Activated CD8-positive, alpha-beta memory T cell treated with anti-CD3 and anti-CD28 coated beads, Interleukin-2, amount 50 U/mL, for 4 hours (primary cell): Measurements from ENCODE around the gene MIR17HG.
A peak's percentile ranks its signal among the peaks of the same experiment; 100 is the strongest.
"Not testable (repeated sequence)": the region's sequence is repeated elsewhere in the genome, so short reads cannot be mapped to it uniquely, and the experiment has no call there.

Source experiments
- DNase-seq: peaks from one replicate; pipeline ENCODE4 v3.0.0-alpha.2; 2020

MIR17HG gene

DNA sequence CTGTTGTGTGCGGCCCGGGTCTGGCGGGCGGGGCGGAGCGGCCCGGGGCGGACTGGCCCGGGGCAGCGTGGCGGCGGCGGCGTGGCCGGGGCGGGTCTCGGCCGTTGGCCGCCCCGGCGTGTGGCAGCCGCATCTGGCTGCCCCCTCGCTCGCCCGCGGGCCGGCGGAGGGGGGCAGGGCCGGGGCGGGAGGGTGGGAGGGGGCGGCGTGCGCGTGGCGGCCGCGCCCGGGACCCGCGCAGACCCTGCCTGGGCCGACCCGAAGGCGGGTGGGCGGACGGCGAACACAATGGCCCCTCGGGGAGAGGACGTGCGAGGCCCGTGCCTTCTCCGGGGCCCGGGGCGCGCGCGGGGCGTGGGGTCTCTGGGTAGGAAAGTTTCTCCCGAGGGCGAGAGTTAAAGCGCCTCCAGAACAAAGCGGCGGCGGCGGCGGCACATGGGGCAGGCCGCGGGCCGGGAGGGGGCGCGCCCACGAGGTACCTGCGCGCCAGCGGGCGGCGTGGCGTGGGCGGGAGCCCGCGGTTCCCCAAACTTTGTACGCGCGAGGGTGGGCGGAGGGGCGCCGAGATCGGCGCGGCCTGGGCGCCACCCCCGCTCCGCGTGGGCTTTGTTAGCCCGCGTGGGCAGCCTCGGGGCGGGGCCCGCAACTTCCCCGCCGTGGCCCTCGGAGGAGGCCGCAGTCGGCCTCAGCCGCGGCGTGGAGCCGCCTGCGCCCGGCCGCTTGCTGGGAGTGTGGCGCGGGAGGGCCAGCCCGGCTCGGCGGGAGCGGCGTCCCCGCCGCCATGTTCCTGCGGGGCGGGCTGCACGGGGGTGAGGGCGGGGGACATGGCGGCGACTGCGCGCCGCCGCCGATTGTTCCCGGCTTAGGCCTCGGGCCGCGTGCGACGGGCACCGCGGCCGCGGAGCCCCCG lies 764 bp downstream of the MIR17HG start:
- peak; percentile 89 for DNase-seq

DNA sequence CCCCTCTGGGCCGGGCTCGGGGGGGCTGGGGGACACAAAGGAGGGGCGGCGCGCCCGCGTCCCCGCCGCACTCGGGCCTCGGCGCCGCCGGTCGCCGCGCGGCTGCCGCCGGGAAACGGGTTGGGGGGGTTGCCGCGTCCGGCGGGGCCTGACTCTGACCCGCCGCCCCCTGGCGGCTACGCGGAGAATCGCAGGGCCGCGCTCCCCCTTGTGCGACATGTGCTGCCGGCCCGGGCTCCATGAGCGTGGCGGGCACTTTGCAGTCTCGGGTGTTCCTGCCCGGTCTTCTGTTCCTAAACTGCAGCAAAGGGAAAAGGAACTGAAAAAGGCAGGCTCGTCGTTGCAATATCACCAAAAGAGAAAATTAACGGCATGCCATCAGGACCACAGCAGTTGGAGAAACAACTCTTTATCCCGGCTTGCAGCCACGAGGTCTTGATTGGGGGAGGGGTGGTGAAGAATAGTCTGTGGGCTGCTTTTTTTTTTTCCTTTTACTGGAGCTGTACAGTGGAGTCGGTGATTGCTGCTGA lies 1.5 kb downstream of the MIR17HG start:
- DNase-seq, result peak; percentile 96

DNA sequence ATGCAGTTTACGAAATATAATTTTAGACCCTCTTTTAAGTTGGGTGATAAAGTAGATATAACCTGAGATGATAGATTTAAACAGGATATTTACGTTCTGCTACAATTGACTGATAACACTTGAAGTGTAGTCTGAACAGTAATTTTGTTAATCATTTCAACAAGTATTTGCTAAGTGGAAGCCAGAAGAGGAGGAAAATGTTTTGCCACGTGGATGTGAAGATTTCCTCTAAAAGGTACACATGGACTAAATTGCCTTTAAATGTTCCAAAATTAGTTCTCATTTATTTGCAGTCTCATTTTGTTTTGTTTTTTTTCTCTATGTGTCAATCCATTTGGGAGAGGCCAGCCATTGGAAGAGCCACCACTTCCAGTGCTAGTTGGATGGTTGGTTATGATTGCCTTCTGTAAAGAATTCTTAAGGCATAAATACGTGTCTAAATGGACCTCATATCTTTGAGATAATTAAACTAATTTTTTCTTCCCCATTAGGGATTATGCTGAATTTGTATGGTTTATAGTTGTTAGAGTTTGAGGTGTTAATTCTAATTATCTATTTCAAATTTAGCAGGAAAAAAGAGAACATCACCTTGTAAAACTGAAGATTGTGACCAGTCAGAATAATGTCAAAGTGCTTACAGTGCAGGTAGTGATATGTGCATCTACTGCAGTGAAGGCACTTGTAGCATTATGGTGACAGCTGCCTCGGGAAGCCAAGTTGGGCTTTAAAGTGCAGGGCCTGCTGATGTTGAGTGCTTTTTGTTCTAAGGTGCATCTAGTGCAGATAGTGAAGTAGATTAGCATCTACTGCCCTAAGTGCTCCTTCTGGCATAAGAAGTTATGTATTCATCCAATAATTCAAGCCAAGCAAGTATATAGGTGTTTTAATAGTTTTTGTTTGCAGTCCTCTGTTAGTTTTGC lies 2.8 kb downstream of the MIR17HG start:
- no peak for DNase-seq

DNA sequence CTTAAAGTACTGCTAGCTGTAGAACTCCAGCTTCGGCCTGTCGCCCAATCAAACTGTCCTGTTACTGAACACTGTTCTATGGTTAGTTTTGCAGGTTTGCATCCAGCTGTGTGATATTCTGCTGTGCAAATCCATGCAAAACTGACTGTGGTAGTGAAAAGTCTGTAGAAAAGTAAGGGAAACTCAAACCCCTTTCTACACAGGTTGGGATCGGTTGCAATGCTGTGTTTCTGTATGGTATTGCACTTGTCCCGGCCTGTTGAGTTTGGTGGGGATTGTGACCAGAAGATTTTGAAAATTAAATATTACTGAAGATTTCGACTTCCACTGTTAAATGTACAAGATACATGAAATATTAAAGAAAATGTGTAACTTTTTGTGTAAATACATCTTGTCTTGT lies 3.6 kb downstream of the MIR17HG start:
- no peak for DNase-seq

DNA sequence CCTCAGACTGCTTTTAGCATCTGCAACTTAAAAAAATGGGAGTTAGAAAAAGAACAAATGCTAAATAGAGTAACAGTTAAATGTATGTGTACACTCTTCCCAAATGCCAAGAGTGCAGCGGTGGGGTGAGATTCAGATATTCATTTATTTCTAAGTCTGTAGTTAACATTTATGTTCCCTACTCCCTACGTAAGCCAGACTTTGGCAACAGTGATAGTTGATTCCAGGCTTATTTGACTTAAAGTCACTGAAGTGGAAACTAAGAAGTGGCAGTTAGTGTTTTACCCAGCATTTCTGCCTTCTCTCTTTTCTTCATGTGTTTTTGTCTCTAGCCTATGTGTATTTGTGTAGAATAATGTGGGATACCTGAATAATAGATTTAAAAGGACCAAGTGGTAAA lies 4.5 kb downstream of the MIR17HG start:
- no peak for DNase-seq

DNA sequence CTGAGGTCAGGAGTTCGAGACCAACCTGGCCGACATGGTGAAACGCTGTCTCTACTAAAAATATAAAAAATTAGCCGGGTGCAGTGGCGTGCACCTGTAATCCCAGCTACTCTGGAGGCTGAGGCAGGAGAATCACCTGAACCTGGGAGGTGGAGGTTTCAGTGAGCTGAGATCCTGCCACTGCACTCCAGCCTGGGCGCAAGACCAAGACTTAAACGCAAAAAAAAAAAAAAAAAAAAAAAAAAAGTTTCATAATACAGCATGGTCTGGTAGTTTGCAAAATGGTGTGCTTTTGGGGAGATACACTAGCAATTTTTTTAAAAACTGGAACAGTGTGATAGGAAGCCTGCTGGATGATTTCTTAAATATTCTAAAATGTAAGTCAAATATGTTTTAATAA lies 5.4 kb downstream of the MIR17HG start:
- DNase-seq, result not testable (repeated sequence)

DNA sequence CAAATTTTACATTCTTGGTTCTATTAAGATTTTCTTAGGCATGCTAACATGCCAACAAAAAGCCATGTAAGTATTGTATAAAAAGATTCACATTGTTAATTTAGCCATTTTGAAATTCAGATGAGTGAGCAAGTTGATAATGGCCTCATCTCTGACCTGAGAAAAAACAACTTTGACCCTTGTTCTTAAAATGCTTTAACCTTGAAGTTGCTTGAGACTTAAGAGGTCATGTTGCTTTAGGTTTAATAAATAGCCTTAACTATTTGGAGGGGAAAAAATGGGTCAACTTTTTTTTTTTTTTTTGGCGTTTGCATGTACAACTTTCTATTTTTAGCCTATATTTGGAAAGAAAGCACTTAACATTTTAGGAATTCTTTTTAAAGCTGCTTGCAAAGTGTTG lies 6.0 kb downstream of the MIR17HG start:
- DNase-seq, result no peak

DNA sequence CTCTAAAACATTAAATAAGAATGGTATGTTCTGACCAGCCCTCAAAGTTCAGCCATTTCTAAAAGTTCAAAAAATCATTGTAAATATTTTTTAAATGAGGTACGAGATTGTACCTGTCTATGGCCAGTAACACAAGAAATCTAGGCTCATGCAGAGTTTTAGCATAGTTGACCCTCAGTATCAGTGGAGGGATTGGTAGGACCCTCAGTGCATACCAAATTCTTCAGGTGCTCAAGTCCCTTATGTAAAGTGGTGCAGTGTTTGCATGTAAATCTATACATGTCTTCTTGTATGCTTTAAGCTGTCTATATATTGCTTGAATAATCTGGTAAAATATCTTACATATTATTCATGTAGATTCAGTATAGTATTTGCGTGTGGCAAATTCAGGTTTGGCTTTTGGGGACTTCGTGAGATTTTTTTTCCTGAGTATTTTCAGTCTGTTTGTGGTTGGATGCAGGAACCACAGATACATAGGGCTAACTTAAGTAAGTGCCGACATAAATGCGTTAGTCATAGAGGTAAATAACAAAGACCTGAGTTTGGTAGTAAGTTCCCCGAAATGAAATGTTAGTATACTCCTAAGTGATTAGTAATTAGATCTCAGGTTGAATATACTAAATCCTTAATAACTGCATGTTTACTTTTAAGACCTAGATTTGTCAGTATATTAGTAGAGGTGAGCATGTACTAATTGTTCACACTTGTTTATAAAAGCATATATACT lies 7.8 kb downstream of the MIR17HG start:
- no peak for DNase-seq

DNA sequence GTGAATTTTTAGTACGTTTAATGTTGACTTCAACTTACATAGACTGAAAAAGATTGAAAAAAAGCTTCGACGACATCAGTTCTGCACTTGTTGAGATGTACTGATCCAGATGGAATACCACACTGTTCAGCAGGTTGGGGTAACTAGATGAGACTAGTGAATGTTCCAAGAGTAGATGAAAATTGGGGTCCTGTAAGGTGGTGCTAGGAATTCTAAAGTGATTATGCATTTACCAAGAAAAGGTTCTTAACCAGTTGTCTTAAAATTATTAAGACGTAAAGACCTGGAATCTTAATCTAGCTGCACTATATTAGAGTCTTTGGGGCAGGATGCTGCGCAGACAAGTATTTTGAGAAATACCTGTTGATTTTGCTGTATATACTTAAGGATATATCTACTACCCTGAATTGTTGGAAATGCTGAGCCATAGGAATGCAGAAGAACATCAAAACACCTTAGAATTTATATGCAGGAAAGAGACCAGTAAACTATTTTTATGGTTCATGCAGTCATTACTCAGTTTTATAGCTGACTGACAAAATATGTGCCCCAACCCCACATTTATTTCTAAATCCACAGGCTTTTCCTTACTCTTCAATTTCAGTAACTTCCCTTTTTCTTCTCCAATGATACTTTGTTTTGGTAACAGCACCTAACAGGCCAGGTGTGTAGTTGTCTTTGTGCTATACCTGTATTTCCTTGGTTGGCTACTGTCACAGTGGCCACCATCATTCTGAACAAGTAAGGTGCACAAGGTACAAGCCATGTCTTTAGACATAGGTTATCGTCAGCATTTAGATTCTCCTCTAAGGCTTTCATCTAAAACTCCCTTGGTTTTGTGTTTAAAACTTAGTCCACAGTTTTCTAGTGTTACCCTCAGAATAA lies 8.6 kb downstream of the MIR17HG start:
- no peak for DNase-seq

DNA sequence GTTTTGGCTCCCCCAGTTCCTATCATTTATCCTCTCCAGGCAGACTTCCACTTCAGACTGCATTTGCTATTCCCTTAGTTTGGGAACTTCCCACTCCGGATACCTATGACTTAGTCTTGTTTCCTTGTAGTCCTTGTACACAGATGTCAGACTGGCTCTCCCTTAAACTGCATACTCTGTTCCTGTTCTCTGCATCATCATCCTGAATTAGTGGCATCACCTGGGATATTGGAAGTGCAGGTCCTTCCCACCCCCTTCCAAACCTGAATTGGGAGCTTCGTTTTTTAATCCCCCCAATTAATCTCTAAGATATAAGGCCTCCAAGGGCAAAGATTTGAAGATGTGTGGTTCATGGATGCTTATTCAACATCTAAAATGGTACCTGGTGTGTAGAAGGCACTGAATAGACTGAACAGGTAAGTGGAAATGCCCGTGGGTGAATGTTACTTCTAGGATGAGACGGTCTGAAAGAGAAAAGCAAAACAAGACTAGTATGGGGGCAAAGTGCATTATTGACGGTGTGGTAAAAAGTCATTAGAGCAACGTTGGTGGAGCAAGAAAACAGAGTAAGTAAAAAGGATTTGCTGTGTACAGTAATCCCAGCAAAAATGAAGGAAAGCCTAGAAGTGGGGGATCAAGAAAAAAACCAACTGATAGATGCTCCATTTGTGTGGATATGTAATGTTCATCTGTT lies 9.6 kb downstream of the MIR17HG start:
- DNase-seq, result no peak

DNA sequence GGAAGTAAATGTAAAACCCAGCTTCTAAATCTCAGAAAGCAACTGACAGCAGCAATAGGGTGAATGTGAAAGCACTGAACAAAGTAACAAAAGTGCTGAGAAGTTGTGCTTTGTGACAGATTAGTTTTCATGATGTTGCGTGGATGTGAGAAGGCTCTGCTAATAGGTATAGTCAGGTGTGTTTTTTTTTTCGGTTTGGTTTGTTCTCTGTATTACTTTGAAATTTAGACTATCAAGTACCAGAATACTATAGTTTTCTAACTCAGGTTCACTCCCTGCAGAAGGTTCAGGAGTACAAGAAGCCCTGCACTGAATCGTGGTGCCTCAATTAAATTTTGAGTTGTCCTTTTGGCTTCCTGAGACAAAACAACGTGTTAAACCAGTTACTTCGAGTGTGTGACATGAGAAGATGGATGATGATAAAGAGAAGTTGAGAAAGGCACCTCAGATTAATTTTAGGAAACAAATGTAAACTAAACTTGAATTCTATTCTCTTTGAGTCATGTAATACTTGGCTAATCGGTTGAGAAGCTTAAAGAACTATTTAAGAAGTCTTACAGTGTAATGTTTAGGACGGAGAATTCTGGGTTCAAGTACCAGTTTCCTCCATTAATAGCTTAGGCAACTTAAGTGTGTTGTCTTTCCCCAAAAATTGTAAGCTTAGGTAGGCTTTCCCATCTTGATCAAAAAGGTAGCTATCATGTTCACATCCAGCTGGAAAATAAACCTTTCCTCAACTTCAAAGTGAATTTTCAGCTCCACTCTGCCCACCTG lies 10.3 kb downstream of the MIR17HG start:
- no peak for DNase-seq

DNA sequence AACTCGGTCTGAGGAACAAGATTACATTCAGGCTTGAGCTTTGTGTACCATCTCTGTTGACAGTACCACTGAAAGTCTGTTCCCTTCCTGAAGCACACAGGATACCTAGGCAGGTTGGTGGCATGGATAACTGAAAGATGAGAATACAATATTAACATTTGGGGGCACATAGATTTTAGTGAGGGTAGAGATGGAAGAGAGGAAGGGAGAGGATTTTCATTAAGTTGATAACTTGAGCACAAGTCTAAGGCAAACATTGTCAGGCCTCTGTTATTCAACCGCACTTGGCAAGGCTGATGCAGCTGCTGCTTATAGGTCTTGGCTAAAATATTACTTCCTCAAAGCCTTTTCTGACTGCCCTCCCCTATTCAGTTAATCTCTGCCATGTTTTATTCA lies 10.9 kb downstream of the MIR17HG start:
- DNase-seq, result no peak

DNA sequence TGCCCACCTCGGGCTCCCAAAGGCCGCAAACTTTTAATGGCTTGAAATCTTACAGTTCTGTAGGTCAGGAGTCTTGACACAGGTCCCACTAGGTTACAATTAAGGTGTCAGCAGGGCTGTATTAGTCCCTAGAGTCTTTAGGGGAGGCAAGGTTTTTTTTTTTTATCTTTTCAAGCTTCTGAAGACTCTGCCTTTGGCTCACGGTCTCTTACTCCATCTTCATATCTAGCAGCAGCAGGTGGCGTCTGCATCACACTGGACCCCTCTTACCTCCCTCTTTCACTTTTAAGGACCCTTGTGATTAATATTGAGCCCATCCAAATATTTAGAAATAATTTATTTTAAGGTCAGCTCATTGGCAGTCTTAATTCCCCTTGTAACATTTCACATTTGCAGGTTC lies 11.6 kb downstream of the MIR17HG start:
- DNase-seq, result no peak

DNA sequence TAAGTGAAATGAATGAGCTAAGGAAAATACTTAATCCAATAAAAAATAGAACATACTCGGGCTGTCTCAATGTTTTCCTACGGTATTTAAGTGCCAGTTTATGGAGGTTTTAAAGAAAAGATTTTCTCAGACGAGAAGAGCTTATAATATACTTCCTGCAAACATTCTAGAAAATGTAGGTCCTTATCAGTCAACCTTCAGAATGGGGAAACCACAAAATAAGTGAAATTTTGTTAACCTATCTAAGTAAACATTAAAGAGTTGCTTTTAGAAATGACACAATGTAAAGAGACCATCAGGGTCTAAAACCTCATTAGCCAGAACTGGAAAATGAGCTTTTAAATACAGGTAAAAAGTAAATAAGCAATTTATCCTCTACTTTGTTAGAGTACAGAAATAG lies 12.1 kb downstream of the MIR17HG start:
- no peak for DNase-seq

DNA sequence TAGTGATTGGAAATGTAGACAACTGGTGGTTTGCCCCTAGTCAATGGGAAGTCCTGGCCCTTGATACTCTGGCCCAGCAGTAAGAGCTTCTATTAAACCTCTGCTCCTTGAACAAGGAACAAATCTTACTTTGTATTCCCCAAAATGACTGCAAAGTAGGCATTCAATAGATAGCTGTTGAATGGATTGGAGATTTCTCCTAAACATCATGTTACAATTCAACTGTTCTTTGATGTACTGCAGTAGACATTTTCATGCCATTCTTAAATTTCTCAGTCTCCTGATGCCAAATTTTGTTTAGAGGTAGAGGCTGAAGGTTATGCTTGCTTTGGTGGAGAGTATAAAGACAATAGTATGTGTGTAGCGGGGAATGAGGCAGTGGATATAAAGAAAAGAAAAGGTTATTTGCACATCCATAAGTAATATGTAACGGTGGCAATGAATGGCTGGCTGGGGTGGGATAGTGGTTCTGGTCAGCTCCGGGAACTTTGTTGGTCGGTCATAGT lies 12.8 kb downstream of the MIR17HG start:
- DNase-seq, result no peak

DNA sequence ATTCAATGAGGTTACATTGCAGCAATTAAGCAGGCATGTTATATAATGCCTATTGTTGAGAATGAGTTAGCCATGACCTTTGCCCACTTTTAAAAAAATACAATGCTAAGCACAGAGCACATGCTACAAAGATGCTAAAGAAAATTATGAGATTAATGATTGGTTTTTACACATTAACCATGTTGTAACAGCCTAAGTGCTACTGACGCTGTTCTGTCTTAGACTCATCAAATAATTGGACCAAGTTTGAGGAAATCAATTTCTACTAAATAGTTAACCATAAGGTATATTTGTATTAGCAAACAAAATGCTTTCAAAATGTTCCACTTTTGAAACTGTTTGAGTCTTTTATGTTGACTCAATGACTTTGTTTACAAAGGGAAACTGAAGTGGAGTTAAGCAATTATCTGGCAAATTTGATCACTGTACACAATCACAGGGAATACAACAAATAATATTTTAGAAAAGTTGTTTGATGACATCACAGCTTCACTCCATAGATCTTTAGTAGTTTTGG lies 14.3 kb downstream of the MIR17HG start:
- DNase-seq, result no peak

DNA sequence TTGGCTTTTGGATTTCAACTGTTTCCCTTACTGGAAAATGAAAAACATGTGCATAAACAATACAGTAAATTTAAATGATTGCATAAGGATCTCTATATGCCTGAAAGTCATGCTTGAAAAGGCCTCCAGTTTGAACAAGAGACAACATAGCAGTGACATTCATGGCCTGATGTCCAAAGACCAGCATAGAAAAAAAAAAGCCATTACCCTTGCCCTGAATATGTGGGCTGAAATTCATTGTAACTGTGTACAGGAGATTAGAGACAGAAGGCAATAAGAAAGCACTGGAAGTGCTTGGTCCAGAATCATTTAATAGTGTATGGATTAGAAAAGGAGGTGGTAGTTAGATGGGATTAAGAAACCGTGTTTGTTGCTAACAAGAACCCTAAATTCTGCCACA lies 15.4 kb downstream of the MIR17HG start:
- no peak for DNase-seq

DNA sequence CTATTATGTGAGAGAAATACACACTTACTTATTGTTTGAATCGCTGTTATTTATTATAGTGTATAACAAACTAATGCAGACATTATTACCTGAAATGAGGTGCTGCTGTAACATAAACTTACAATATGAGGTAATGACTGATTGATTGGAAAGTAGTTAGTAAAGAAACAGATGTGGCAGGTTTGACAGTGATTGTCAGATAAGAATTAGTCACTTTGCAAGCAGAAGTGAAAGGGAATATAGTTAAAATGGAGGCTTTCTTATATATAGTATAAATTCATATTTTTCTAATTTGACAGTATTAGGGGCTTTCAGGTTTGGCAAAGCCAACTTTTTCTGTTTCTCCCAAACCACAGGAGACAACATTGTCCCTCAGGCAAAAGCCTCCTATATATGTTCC lies 20.6 kb downstream of the MIR17HG start:
- DNase-seq, result no peak

DNA sequence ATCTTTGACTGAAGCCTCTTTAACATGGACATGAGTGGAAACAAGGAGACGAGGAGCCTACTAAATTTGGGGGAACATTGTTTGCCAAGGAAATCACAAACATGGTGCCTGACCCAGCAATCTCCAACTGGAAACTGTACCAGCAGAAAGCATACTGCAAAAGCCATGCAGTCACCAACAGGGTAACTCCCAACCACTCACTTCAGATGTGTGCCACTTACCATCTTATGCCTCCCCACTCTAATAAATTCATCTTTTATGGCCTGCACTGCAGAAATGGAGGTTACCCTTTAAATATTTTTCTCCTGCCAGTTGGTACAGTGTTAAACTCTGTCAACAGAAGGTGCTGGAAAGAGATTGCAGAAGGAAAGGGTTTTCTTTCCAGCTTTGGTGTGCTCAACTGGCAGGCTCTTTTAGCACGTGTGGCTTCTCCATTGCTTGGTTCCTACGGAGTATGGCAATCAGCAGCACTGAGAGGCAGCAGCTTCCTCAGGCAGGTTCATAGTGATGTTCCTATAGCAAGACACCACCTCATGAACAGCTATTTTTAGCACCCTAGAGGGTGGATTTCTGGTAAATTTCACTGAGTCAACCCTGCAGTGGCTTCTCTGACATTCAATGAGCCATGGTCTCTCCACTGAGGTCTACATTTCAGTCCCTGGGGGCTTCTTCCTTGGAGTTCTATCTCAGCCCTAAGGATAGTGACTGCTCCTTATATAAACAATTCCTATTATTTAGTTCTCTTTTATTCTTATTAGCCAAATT lies 21.4 kb downstream of the MIR17HG start:
- no peak for DNase-seq
